ENCODE results near the gene CERS6. TPM values are rescaled to one million over a fixed set of nuclear protein-coding genes. Genes with fewer than 3 reads are reported as not detected.

The CERS6 gene
- total and polyA plus RNA-seq, 8 donors: 3.2 to 18.0 (median 7.6) TPM

DNA sequence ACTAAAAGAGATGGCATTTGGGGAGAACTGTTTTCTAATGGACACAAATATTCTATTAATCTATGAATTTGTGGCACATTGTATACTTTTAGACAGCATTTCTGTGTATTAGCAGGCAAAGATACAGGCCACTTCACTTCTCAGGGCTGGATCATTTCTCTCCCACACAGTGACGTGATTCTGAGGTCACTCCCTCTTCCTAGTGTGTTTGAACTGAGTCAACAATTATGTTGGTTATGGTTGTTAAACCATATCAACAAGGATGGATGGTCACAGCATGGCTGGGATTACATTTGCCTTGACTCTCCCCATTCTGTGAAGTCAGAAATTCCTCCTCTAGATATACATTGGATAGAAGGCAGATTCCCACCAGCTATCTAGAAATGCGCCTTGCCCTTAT, 358.0 kb downstream of the CERS6 start:
- ATAC-seq (peak in 1 of 4 donors; percentile 36), FAIRE-seq (no peak), DNase-seq (no peak)
- intact Hi-C loops (cut with DNase I): no loop called here
- H3K9me3 ChIP-seq: no peaks in the 10 kb centered on the region
- H3K4me3 ChIP-seq: no peak overlapping the region
- TF ChIP-seq, protein P1, sequence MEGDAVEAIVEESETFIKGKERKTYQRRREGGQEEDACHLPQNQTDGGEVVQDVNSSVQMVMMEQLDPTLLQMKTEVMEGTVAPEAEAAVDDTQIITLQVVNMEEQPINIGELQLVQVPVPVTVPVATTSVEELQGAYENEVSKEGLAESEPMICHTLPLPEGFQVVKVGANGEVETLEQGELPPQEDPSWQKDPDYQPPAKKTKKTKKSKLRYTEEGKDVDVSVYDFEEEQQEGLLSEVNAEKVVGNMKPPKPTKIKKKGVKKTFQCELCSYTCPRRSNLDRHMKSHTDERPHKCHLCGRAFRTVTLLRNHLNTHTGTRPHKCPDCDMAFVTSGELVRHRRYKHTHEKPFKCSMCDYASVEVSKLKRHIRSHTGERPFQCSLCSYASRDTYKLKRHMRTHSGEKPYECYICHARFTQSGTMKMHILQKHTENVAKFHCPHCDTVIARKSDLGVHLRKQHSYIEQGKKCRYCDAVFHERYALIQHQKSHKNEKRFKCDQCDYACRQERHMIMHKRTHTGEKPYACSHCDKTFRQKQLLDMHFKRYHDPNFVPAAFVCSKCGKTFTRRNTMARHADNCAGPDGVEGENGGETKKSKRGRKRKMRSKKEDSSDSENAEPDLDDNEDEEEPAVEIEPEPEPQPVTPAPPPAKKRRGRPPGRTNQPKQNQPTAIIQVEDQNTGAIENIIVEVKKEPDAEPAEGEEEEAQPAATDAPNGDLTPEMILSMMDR (IDR thresholded peaks at IDR 0.05): no peak
- H3K4me1 ChIP-seq: peaks cover 0 to 28% (median 25%) of the 10 kb centered on the region in 3 donors
- H3K27me3 ChIP-seq: no peaks in the 10 kb centered on the region
- H3K36me3 ChIP-seq: no peaks in the 10 kb centered on the region
- H3K27ac ChIP-seq: peak overlapping the region; percentile 13 to 55 (median 36)
- WGBS, 2 donors: 80 to 91% methylated on average over 2 of the region's 2 CpGs

DNA sequence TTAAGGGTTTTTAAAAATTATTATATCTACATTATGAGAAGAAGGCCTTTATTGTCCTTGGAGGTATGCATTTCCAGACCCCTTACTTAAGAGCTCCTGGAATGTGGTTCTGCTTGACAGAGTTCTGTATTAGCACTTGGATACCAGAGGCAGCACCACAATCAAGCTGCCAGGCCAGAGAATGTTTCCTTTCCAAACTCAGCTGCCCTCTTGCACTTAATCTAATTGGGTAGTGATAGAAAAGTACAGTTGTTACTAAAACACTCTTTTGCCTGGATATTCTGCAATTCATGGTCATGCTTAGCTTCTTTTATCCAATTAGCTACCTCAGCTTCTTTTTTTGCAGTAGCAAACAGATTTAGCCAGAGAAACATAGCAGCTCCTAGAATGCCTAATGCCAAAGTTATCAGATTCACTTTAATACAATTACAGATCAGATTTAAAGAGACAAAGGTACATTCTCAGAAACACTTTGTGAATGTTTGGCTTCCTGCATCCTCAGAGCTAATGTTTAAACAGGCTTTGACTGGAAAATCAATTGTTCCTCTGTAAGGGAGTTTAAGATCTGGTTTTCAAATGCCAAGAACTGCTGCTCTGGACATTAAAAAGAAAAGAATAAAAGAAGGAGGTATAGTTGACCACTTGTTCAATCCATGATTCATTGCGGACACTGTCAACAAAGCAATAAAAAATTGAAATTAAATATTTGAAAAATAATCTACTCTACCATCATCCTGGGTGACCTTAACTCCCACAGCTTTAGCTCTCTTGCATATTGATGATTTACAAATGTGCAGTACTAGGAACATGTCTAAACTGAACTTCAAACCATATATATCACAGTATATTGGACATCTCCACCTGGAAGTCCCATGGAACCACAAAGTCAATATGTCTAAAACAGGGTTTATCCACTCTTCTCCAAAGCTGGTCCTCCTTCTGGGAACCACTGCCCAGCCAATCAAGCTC, 359.2 kb downstream of the CERS6 start:
- H3K27ac ChIP-seq: peak overlapping the region in 3 of 4 donors; percentile 33 to 55 (median 39)
- H3K4me1 ChIP-seq: peaks cover 0 to 25% (median 21%) of the 10 kb centered on the region in 3 donors
- no peaks in the 10 kb centered on the region for H3K27me3 ChIP-seq
- FAIRE-seq (no peak), ATAC-seq (peak; percentile 36 to 83 (median 77)), DNase-seq (no peak)
- H3K36me3 ChIP-seq: no peaks in the 10 kb centered on the region
- no peaks in the 10 kb centered on the region for H3K9me3 ChIP-seq
- H3K4me3 ChIP-seq: no peak overlapping the region
- intact Hi-C loops (cut with DNase I): no loop called here
- TF ChIP-seq, protein P1 (IDR thresholded peaks at IDR 0.05): no peak
- WGBS, 2 donors: 17 to 29% methylated on average over 1 of the region's 1 CpG

DNA sequence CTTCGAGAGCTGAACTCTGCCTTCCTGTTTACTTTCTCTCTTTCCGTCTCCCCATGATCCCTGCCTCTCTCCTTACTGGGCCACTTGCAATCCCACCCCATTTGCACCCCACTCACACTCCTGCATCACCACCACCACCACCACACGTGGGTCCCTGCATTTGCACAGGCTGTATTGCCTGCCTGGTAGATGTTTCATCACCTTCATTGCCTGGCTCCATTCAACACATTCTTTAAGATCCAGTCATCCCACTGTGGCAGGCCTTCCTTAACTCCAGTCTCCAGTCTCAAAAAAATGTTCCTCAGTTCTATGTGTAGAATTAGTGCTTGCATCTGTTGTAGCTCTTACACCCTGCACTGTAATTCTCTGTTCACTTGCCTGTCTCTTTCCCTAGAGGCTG, 360.3 kb downstream of the CERS6 start:
- Histone ChIP-seq H3K9me3 (no peaks in the 10 kb centered on the region), H3K27me3 (no peaks in the 10 kb centered on the region), H3K4me3 (no peak overlapping the region), H3K36me3 (peaks cover 0 to 6% (median 0%) of the 10 kb centered on the region in 3 donors), H3K27ac (peak overlapping the region in 2 of 4 donors; percentile 39 to 55), H3K4me1 (peaks cover 0 to 25% (median 21%) of the 10 kb centered on the region in 3 donors)
- TF ChIP-seq, protein P1 (IDR thresholded peaks at IDR 0.05): no peak
- no peak for FAIRE-seq
- WGBS, 2 donors: 87 to 95% methylated on average over 3 of the region's 3 CpGs
- intact Hi-C loops (cut with DNase I): no loop called here
- no peak for DNase-seq
- ATAC-seq: peak in 1 of 4 donors; percentile 14

DNA sequence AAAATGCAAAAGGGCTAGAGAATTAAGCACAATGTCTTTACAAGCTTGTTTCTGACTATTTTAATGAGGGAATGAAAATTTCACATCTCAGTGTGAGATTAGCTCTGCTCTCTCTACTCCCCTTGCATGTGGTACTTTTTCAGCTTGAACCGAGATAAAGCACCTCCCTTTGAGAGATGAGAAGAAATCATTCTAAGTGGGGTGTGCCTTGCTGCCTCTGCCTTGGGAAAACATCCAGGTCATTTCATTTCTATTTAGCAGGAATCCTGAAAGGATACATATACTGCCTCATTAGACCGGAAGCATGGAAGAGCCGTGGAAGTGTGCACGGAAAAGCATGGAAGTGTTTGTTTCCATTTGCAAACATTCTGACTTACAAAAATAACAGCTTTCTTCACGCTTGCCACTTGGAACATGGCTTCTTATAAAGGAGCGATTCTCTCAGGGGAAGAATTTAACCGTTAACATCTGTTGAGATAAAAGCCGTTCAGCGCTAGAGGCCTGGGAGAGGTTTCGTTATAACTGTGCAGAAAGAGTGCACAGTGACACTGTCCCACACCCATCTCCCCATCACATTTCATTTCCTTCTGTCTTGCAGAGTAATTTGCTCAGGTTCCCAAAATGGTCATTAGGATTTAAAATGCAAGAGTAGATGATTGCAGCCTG, 363.1 kb downstream of the CERS6 start:
- 75 to 80% methylated on average over 10 of the region's 10 CpGs for WGBS, 2 donors
- Histone ChIP-seq H3K27ac (no peak overlapping the region), H3K27me3 (no peaks in the 10 kb centered on the region), H3K4me3 (no peak overlapping the region), H3K9me3 (no peaks in the 10 kb centered on the region), H3K4me1 (peaks cover 0 to 18% (median 5%) of the 10 kb centered on the region in 3 donors), H3K36me3 (peaks cover 0 to 6% (median 0%) of the 10 kb centered on the region in 3 donors)
- intact Hi-C loops (cut with DNase I): no loop called here
- no peak for DNase-seq
- ATAC-seq: no peak
- no peak for FAIRE-seq
- TF ChIP-seq, protein P1 (IDR thresholded peaks at IDR 0.05): no peak
